Hindlimb muscle (tissue), 1 donor: ENCODE results near the gene ITGA2B. TPM values are rescaled to one million over a fixed set of nuclear protein-coding genes. Genes with fewer than 3 reads are reported as not detected.
"Not testable (repeated sequence)": the region's sequence is repeated elsewhere in the genome, so short reads cannot be mapped to it uniquely, and the experiment has no call there.

ENCODE experiments used
- DNase-seq: peaks from one replicate; pipeline ENCODE4 v3.0.0-alpha.2; 2013
- polyA plus RNA-seq: library from polyadenylated mRNA; unstranded; fragments of 120-200 nt; gene quantifications from one replicate; pipeline ENCODE4 v1.2.1, GENCODE V29; 2013; ENCODE audit not compliant: insufficient read length

The ITGA2B gene
- polyA plus RNA-seq = 3.8 TPM

DNA sequence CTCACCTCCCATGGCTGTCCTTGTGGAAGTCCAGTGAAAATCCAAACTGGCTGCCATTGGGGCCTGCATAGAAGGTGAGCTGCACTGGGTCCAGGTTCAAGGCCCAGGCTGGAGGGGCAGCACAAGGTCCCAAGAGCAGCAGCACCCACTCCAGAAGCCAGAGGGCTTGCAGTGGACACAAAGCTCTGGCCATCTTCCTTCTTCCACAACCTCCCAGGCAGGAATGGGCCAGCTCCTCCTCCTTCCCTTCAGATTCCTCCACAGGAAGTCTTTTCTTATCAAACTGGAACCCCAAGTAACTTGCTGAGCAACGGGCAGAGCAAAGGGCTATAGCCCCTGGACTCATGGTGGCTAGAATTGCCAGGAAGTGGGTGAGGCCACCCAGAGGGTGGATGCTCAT lies at the start of gene ITGA2B:
Gene ITGA2B, minus strand, starts transcription at position 369 of the 400 bp plus-strand sequence. Its CDS starts 176 bp downstream, at position 193.
- no peak for DNase-seq

DNA sequence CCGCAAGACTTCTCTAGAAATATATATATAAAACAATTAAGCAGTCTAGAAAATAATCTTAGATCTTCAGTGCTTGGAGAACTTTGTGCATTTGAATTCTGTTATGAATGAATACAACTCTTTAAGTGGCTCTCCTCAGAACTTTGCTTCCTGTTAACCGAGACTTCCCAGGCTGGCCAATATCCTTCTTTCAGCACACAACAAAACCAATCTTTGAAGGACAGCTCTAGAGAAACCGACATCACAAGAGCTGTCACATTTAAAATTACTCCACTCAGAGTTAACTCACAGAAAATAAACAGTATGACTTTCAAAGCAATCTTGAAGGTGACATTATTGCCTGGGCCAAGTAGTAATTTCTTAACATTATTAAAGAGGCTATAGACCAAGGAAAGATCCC lies 49.7 kb upstream of the ITGA2B start:
- no peak for DNase-seq

DNA sequence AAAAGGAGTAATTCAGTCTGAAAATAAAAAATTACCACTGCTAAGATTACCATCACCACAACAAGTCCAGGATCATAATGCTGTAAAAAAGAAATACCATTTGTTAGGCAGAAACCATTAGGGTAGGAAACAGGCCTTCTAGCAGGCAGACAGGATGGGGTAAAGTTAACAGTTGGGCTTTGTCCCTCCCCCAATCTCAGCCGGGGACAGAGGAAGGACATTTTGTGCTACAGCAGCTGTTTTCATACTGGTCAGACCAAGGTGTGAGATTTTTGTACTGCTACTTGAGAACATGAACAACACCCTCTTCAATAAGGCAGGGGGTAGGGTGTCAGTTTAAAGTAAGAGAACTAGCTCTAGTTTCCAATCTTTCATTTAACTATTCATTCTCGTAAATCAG lies 49.2 kb upstream of the ITGA2B start:
- no peak for DNase-seq

DNA sequence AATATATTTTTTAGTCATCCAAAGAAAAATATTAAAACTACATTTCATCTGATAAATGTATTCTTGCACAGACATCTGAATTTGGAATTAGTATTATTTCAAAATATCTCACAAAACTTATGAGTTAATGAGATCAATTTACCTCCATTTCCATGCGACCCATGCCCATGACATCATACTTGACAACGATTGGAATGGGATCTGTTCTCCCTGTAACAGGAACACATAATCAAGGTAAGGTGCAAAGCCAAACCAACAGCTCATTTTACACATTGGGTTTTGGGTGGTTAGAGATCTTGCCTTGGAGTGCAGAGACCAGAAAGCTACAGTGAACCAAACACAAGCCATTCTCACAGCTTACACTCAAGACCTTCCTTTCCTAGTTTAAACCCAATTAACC lies 46.9 kb upstream of the ITGA2B start:
- DNase-seq = no peak

DNA sequence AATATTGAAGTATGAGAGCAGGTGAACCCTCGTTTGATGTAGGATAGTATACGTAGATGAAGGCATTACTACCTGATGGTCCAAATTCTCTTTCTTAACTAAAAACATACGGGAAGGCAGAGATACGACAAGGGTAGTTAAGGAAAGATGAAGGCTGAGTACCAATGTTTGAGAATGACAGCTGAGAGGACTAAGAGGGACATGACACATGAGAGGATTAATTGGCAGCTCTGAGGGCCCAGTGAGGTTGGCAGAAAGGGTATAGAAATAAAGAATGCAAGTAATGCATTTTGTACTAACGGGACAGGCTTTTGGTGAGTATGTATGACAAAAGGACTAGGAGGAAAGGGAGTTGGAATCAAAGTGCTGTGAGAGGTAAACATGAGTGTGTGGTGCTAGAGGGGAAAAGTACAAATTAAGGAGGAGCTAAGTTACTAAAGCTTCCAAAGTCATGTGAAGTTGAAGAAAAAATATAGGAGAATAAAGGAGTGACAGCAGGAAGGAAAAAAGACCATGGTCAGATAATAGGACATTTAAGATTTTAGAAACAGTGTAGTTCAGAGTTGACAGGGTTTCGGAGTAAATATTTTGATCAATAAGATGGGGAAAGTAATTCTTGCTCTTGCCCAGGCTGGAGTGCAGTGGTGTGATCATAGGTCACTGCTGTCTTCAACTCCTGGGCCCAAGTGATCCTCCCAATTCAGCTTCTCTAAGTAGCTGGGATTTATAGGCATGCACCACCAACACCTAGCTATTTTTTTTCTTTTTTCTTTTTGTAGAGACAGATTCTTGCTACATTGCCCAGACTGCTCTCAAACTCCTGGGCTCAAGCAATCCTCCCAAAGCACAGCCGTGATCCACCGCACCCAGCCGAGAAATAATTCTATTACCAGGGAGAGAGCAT lies 43.1 kb upstream of the ITGA2B start:
- DNase-seq = no peak

DNA sequence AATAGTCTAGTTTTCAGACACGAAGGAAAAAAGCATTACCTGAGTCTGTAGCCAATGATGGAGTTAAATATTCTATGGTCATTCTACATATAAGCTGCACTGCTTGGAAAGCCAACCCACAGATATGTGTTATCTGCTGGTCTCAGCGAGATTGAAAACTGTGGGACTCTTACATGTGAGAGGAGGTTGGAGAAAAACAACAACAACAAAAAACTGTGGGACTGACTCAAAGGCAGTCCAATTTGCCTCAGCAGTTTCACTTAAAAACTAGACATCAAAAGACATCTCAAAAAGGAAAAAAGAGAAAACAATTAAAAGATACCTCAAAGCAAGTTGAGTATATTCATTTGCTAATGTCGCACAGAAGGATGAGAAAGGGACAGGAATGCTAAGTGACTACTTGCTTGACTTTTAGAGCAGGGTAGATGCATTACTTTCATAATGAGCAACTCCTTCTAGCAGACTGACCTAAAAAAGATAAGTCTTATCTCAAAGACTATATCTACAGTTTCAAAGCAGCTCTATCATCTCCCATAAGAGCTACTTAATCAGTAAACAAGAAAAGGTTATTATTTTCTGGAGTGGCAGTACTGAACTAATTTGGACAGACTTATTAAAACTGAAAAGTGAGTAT lies 35.5 kb upstream of the ITGA2B start:
- no peak for DNase-seq

DNA sequence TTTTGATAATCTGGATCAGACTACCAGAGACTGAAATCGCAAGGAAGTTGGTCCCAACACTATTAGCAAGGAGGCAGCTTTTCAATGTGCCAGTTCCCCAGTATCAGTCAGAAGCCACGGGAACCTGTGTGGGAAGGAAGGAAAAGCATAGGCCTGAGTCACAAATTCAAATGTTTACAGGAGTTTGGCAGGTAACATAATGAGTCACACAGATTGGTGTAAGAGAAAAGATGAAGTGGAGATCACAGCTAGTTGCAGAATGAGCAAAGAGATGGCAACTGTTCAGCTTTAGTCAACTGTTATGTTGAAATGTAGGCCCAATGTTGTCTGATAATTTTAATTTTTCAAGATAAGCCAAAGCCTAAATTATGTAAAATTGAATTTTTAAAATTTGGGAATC lies 28.1 kb upstream of the ITGA2B start:
- no peak for DNase-seq

DNA sequence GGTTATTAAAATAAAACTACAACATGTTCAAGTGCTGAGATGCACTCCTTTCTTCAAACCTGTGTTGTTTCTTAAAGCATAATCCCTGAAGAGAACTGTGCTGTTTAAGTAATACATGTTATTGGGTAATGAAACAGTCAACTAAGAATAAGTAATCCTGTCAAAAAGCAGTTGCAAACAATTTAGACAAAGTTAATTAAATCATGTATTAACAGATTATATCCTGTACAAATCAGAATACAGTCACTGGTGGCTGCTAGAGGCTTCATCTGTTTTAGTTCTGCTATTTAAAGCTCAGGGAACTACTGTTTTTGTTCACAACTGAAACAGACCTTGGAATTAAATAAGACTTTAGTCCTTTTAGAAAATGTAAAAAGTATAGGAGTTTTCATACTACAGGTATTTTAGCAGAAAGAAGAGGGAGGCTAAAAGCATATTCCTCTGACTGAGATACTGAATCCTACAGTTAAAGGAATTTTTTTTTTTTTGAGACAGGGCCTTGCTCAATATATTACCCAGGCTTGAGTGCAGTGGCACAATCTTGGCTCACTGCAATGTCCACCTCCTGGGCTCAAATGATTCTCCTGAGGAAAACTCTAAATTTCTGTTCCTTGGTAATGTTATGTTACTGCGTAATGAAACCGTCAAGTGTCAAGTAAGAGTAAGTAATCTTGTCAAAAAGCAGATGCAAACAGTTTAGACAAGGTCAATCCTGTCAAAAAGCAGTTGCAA lies 27.3 kb upstream of the ITGA2B start:
- no peak for DNase-seq

DNA sequence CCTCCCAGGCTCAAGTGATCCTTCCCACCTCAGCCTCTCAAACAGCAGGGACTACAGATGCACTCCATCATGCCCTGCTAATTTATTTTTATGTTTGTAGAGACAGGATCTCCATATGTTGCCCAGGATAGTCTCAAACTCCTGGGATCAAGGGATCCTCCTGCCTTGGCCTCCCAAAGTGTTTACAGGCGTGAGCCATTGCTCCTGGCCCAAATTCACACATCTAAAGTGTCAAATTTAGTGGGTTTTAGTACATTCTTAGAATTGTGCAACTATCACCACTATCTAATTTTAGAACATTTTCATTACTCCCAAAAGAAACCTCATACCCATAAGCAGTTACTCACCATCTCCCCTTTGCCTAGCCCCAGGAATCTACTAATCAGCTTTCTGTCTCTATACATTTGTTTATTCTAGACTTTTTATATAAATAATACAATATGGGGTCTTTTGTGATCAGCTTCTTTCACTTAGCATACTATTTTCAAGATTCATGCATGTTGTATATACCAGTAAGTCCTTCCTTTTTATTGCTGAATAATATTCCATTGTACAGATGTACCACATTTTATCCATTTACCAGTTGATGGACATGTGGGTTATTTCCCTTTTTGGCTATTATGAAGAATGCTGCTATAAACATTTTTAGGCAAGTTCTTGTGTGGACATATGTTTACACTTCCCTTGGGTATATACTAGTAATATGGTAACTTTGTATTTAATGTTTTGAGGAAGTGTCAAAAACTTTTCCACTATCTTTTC lies 25.1 kb upstream of the ITGA2B start:
- no peak for DNase-seq

DNA sequence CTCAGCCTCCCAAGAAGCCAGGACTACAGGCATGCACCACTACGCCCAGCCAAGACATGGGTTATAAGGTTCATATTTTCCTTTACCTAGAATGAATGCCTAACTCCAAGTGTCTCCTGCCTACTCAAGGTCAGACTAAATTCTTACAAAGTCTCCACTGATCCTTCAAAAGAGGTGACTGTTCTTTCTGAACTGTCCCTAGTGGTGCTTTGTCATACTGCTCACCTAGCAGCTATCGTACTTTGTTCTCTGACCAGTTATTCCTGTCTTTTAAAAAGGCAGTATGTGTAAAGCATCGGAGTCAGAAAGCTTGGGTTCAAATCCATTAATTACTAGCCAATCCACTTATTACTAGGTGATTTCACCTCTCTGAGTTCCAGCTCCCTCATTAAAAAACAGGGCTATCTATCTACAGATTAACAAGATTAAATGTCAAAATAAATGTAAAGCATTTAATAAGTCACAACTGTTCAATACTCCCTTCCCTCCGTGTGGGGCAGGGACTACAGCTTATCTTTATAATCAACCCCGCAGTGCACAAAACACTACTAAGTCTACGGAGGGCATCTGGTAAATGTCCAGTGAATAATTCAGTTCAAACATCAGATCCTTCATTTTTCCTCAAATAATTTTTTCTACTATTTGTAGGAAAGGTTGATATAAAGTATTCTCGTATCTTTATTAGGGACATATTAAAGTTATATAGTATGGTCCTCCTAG lies 20.0 kb upstream of the ITGA2B start:
- DNase-seq = no peak

DNA sequence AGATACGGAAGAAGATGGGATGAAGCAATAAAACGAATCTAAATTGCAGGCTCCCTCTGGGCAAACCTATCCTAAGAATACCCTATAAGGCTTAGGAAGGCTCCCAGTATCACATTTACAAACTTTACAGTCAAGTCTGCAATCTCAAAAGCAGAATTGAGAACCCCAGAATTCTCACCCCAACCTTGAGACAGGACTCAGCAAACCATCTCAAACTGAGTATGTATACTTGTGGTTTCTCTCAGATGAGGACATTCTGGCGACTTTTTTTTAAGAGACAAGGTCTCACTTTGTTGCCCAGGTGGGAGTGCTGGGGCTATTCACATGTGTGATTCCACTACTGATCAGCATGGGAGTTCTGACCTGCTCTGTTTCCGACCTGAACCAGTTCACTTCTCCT lies 19.3 kb upstream of the ITGA2B start:
- DNase-seq = no peak

DNA sequence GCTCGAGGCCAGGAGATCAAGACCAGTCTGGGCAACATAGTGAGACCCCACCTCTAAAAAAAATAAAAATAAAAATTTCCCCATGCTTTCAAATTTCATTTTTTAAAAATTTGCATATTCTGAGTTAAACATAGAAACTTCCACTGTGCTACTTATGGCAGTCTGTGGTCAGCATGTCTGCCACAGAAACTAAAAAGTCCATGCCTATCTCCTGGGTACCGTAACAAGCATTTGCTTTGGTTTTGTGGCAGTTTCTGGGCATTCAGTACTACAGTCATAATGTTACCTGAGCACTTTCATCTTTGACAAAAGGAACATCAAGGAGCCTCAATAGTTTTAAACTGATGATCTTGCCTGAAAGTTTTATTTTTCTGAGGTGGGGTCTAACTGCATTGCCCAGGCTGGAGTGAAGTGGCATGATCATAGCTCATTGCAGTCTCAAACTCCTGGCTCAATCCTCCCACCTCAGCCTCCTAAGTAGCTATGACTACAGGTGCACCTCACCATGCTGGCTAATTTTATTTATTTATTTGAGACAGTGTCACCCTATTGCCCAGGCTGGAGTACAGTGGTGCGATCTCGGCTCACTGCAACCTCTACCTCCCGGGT lies 13.2 kb upstream of the ITGA2B start:
- DNase-seq = no peak

DNA sequence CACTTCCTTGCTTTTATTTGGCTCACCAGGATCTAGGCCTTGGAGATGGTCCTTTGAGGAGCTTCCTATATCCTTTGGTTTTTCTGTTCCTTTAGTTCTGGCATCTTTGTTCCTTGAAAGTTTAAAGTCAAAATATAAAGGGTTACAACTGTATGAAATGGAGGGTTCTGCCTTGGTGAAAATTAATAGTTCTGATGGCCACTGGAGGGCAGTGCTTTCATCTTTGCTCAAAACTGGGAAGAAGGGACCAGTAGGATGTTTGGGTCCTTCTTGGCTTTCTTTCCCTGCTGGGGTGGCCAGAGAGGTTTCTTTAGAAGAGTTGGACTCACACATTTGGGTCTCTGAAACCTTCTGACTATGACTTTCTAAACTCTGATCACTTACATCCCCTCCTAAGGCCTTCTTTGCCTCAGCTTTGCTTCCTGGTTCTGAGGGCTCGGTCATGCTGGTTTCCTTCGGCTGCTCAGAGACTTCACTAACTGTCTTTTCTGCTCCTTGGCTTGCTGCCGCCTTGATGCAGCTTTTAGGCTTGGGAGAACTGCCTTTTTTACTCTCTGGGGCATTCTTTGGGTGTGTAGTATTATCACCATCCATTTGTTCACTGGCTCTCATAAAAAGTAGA lies 10.9 kb upstream of the ITGA2B start:
- DNase-seq = no peak

DNA sequence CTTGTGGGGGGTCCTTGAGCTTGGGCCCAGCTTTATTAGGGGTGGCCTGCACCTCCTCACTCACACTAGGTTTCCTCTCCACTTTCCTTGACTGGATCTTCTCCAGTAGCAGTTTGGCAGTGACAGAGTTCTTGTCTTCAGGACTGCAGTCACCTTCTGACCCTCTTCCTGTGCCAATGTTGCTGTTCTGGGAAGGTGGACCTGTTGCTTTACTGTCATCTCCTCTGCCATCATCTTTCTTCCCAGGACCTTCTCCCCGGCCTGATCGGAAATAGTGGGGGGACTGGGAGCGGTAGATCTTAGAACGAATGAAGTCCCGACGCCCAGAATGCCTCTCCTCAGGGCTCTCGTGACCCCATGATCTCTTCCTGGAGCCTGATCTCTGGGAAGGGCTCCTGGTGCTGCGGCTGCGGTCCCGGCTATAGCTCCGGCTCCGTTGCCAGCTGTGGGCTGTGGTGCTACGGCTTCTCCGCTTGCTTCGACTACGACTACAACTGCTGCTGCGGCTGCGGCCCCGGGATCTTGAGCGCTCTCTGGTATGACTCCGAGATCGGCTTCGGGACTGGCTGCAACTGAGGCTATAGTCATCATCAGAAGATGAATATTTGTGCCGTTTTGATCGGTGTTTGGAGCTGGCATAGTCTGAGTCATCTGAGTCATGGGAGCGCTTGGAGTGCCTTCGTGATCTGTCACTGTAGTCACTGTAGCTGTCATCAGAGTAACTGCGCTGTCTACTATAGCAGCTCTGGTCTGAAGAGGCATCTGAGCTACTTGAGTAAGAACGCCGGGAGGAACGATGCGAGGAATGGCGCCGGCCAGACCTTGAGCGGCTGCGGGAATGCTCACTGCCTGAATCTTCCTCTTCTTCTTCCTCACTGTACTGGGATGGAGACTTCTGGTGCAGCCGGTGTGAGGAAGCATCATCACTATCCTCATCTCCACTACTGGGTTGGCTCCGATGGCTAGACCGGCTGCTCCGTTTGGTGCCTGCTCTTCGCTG lies 9.5 kb upstream of the ITGA2B start:
- DNase-seq = no peak

DNA sequence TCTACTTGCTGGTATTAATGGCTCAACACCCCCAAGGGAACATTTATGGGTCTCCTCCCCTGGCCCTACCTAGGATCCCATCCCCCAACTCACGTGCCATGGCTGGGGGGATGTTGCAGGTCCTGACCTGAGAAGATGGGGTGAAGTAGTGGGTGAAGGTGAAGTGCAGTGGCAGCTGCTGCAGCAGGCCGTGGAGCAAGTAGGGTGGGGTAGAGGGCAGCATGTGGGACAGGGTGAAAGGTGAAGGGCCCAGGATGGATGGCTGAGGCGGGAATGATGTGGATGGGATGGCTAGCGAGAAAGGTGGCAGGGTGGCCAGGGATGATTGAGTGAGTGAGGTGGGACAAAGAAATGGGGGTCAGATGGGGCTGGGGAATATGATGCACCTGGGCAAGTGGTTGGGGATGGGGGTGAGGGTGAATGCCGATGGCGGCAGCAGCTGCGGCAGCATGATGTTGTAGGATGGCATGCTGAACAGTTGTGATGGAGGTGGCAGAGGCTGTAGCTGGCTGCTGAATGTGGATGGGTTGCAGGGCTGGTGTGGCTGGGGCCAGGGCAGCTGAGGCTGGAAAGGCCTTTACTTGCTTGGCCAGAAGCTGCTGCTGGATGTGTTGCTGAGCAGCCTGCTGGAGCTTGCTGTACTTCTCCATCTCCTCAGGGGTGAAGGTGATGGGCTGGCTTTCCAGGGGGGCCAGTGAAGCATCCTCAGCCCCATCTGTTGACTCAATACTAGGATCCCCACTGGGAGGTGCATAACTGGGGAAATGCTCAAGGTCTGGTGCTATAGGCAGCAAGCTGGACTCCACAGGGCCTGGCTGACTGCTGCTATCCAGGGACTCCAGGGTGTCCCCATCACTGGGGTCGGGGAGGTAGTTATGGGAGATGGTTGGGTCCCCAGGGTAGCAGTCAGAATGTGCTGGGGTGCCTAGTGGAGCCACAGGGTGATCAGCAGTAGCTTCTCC lies 8.3 kb upstream of the ITGA2B start:
- no peak for DNase-seq

DNA sequence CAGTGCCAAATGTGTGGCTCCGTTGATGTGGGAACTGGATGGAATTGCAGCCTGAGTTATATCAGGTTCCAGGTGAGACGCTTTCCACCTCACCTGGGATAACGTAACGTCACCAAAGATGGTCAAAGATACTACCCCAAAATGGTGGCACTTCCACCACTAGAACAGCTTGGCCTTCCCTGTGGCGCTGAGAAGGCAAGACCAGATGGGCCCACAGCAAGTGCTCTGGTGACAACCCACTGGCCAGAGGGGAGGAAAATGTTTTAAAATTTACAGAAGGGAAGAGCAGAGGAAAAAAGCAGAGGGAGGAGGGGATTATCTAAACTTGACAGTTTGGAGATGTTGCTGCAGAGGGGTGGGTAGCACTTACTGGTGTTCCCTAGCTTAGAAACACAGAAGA lies 7.5 kb upstream of the ITGA2B start:
- no peak for DNase-seq

DNA sequence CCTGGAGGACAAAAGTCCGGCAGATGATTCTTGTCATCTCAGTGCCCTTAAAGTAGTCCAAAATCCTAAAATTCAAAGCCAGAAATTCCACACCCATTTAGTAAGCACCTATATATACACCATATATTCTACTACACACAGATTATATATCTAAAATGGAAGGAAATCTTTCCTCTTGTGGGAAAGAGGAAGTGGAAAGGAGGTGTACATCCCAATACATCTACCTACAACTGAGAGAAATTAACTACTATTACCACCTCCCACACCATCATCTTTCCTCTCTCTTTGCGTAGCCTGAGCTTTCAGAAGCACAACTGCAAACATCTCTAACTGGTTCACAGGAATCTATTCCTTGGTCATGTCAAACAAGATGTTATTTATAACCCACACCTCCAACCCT lies 5.4 kb upstream of the ITGA2B start:
- no peak for DNase-seq

DNA sequence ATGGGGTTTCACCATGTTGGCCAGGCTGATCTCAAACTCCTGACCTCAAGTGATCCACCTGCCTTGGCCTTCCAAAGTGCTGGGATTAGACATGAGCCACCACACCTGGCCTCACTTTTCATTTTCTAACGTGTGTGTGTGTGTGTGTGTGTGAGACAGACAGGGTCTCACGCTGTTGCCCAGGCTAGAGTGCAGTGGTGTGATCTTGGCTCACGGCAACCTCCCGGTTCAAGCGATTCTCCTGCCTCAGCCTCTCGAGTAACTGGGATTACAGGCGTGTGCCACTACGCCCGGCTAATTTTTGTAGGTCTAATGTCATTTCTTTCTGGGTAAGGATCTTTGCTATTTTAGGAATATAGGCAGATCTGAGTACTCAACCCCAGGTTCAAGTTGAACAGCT lies 4.7 kb upstream of the ITGA2B start:
- DNase-seq = not testable (repeated sequence)
